Measurements from ENCODE around the gene EXTL2.

The EXTL2 gene

GRCh38 chr1:100904528-100904927 lies 9.9 kb upstream of the EXTL2 start:
- Histone ChIP-seq H4K91ac (ENCODE audit: low read depth, low read length, poor library complexity) (no peak overlapping the region), H3K36me3 (replicated peaks in 1 of 2; ENCODE audit: control insufficient read depth in 2 of 2, insufficient read depth in 2 of 2, low read length in 2 of 2) (peaks cover 7 to 100% of the 10 kb centered on the region in 2 donors), H2BK15ac (ENCODE audit: low read length) (no peak overlapping the region), H3K23ac (ENCODE audit: low read depth, low read length, poor library complexity) (no peak overlapping the region), H3K14ac (ENCODE audit: low read length) (no peak overlapping the region), H2BK12ac (ENCODE audit: low read length) (no peak overlapping the region), H2BK120ac (ENCODE audit: low read depth, low read length) (no peak overlapping the region), H4K8ac (ENCODE audit: low read depth, low read length) (no peak overlapping the region), H3K9me3 (replicated peaks in 1 of 2; ENCODE audit: control insufficient read depth in 2 of 2, insufficient read depth in 1 of 2, low read depth in 1 of 2, low read length in 2 of 2) (peaks cover 3 to 23% of the 10 kb centered on the region in 2 donors), H2BK5ac (ENCODE audit: low read length) (no peak overlapping the region), H3K4ac (ENCODE audit: low read length) (no peak overlapping the region), H2AFZ (ENCODE audit: low read length) (no peak overlapping the region), H2AK5ac (ENCODE audit: low read depth, low read length) (no peak overlapping the region), H3K4me1 (ENCODE audit: control insufficient read depth in 2 of 2, insufficient read depth in 1 of 2, low read depth in 1 of 2, low read length in 2 of 2) (peaks cover 0 to 4% of the 10 kb centered on the region in 2 donors), H3K79me1 (ENCODE audit: low read depth, low read length) (peaks cover 5% of the 10 kb centered on the region), H3K9ac (ENCODE audit: low read depth, low read length, poor library complexity) (no peak overlapping the region), H3K27ac (replicated peaks; ENCODE audit: low read length) (no peak overlapping the region), H3K27me3 (ENCODE audit: control insufficient read depth in 3 of 3, insufficient read depth in 3 of 3, low read depth in 1 of 3, low read length in 3 of 3) (no peaks in the 10 kb centered on the region), H3K18ac (ENCODE audit: low read length) (no peak overlapping the region), H3K4me2 (ENCODE audit: insufficient read depth, low read length, poor library complexity, severe bottlenecking) (no peak overlapping the region), H3K4me3 (ENCODE audit: low read length in 2 of 2) (no peak overlapping the region)
- no peak for DNase-seq (ENCODE audit: low spot score)
- no CpG with 5 or more reads among the region's 2 CpGs for WGBS, 2 donors (ENCODE audit: extremely low coverage in 2 of 2, insufficient read length in 2 of 2, insufficient replicate concordance in 1 of 2)

- Histone ChIP-seq H2BK15ac (ENCODE audit: low read length) (no peak overlapping the region), H4K91ac (ENCODE audit: low read depth, low read length, poor library complexity) (no peak overlapping the region), H3K4me1 (ENCODE audit: control insufficient read depth in 2 of 2, insufficient read depth in 1 of 2, low read depth in 1 of 2, low read length in 2 of 2) (peaks cover 0 to 4% of the 10 kb centered on the region in 2 donors), H2BK5ac (ENCODE audit: low read length) (no peak overlapping the region), H3K27ac (replicated peaks; ENCODE audit: low read length) (no peak overlapping the region), H2BK120ac (ENCODE audit: low read depth, low read length) (no peak overlapping the region), H3K4ac (ENCODE audit: low read length) (no peak overlapping the region), H3K27me3 (ENCODE audit: control insufficient read depth in 3 of 3, insufficient read depth in 3 of 3, low read depth in 1 of 3, low read length in 3 of 3) (no peaks in the 10 kb centered on the region), H3K4me3 (ENCODE audit: low read length in 2 of 2) (no peak overlapping the region), H3K23ac (ENCODE audit: low read depth, low read length, poor library complexity) (no peak overlapping the region), H2BK12ac (ENCODE audit: low read length) (no peak overlapping the region), H2AK5ac (ENCODE audit: low read depth, low read length) (no peak overlapping the region), H3K36me3 (replicated peaks in 1 of 2; ENCODE audit: control insufficient read depth in 2 of 2, insufficient read depth in 2 of 2, low read length in 2 of 2) (peaks cover 9 to 100% of the 10 kb centered on the region in 2 donors), H3K4me2 (ENCODE audit: insufficient read depth, low read length, poor library complexity, severe bottlenecking) (no peak overlapping the region), H3K79me1 (ENCODE audit: low read depth, low read length) (peaks cover 5% of the 10 kb centered on the region), H3K9me3 (replicated peaks in 1 of 2; ENCODE audit: control insufficient read depth in 2 of 2, insufficient read depth in 1 of 2, low read depth in 1 of 2, low read length in 2 of 2) (peaks cover 3 to 23% of the 10 kb centered on the region in 2 donors), H3K9ac (ENCODE audit: low read depth, low read length, poor library complexity) (no peak overlapping the region), H2AFZ (ENCODE audit: low read length) (no peak overlapping the region), H3K14ac (ENCODE audit: low read length) (no peak overlapping the region), H3K18ac (ENCODE audit: low read length) (no peak overlapping the region), H4K8ac (ENCODE audit: low read depth, low read length) (no peak overlapping the region)
- DNase-seq (ENCODE audit: low spot score): no peak
- no CpG with 5 or more reads among the region's 1 CpG for WGBS, 2 donors (ENCODE audit: extremely low coverage in 2 of 2, insufficient read length in 2 of 2, insufficient replicate concordance in 1 of 2)
Measured at GRCh38 chr1:100903777-100904176, 9.1 kb upstream of the EXTL2 start.

DNA sequence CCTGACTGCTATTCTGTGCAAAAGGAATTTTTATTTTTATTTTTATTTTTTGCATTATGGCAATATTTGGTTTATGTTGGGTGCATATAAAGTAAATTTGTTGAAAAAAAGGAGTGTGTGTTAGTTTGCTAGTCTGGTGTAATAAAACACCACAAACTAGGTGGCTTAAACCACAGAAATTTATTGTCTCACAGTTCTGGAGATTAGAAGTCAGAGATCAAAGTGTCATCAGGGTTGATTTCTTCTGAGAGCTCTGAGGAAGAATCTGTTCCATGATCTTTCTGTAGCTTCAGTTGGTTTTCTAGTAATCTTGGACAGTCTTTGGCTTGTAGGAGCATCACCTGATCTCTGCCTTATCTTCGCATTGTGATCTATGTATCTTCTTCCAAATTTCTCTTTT lies 7.7 kb upstream of the EXTL2 start:
- H3K4me1 ChIP-seq (ENCODE audit: control insufficient read depth in 2 of 2, insufficient read depth in 1 of 2, low read depth in 1 of 2, low read length in 2 of 2): peaks cover 3 to 4% of the 10 kb centered on the region in 2 donors
- no peak overlapping the region for H4K8ac ChIP-seq (ENCODE audit: low read depth, low read length)
- H3K4me3 ChIP-seq (ENCODE audit: low read length in 2 of 2): no peak overlapping the region
- no peak for DNase-seq (ENCODE audit: low spot score)
- H3K27me3 ChIP-seq (ENCODE audit: control insufficient read depth in 3 of 3, insufficient read depth in 3 of 3, low read depth in 1 of 3, low read length in 3 of 3): no peaks in the 10 kb centered on the region
- no peak overlapping the region for H2BK5ac ChIP-seq (ENCODE audit: low read length)
- no CpG with 5 or more reads among the region's 1 CpG for WGBS, 2 donors (ENCODE audit: extremely low coverage in 2 of 2, insufficient read length in 2 of 2, insufficient replicate concordance in 1 of 2)
- no peak overlapping the region for H2BK15ac ChIP-seq (ENCODE audit: low read length)
- no peak overlapping the region for H3K14ac ChIP-seq (ENCODE audit: low read length)
- H3K36me3 ChIP-seq (replicated peaks in 1 of 2; ENCODE audit: control insufficient read depth in 2 of 2, insufficient read depth in 2 of 2, low read length in 2 of 2): peaks cover 7 to 100% of the 10 kb centered on the region in 2 donors
- peaks cover 5% of the 10 kb centered on the region for H3K79me1 ChIP-seq (ENCODE audit: low read depth, low read length)
- H3K9ac ChIP-seq (ENCODE audit: low read depth, low read length, poor library complexity): no peak overlapping the region
- H4K91ac ChIP-seq (ENCODE audit: low read depth, low read length, poor library complexity): no peak overlapping the region
- no peak overlapping the region for H3K27ac ChIP-seq (replicated peaks; ENCODE audit: low read length)
- no peak overlapping the region for H2AFZ ChIP-seq (ENCODE audit: low read length)
- H2BK12ac ChIP-seq (ENCODE audit: low read length): no peak overlapping the region
- no peak overlapping the region for H3K4ac ChIP-seq (ENCODE audit: low read length)
- H3K4me2 ChIP-seq (ENCODE audit: insufficient read depth, low read length, poor library complexity, severe bottlenecking): no peak overlapping the region
- peaks cover 3 to 23% of the 10 kb centered on the region in 2 donors for H3K9me3 ChIP-seq (replicated peaks in 1 of 2; ENCODE audit: control insufficient read depth in 2 of 2, insufficient read depth in 1 of 2, low read depth in 1 of 2, low read length in 2 of 2)
- no peak overlapping the region for H3K18ac ChIP-seq (ENCODE audit: low read length)
- H2BK120ac ChIP-seq (ENCODE audit: low read depth, low read length): no peak overlapping the region
- no peak overlapping the region for H2AK5ac ChIP-seq (ENCODE audit: low read depth, low read length)
- H3K23ac ChIP-seq (ENCODE audit: low read depth, low read length, poor library complexity): no peak overlapping the region

GRCh38 chr1:100896481-100896982 lies 1.9 kb upstream of the EXTL2 start:
- H2BK120ac ChIP-seq (ENCODE audit: low read depth, low read length): no peak overlapping the region
- H2BK15ac ChIP-seq (ENCODE audit: low read length): no peak overlapping the region
- H3K23ac ChIP-seq (ENCODE audit: low read depth, low read length, poor library complexity): no peak overlapping the region
- peaks cover 7 to 57% of the 10 kb centered on the region in 2 donors for H3K36me3 ChIP-seq (replicated peaks in 1 of 2; ENCODE audit: control insufficient read depth in 2 of 2, insufficient read depth in 2 of 2, low read length in 2 of 2)
- H3K4me1 ChIP-seq (ENCODE audit: control insufficient read depth in 2 of 2, insufficient read depth in 1 of 2, low read depth in 1 of 2, low read length in 2 of 2): peaks cover 0 to 10% of the 10 kb centered on the region in 2 donors
- peak overlapping the region; percentile 82 for H3K9ac ChIP-seq (ENCODE audit: low read depth, low read length, poor library complexity)
- peaks cover 0 to 10% of the 10 kb centered on the region in 2 donors for H3K9me3 ChIP-seq (replicated peaks in 1 of 2; ENCODE audit: control insufficient read depth in 2 of 2, insufficient read depth in 1 of 2, low read depth in 1 of 2, low read length in 2 of 2)
- no peak overlapping the region for H4K91ac ChIP-seq (ENCODE audit: low read depth, low read length, poor library complexity)
- peak overlapping the region; percentile 82 for H3K4me2 ChIP-seq (ENCODE audit: insufficient read depth, low read length, poor library complexity, severe bottlenecking)
- no peak overlapping the region for H2AK5ac ChIP-seq (ENCODE audit: low read depth, low read length)
- H3K4me3 ChIP-seq (ENCODE audit: low read length in 2 of 2): peak overlapping the region; percentile 93 to 97
- peak overlapping the region; percentile 97 for H2AFZ ChIP-seq (ENCODE audit: low read length)
- no peak overlapping the region for H3K14ac ChIP-seq (ENCODE audit: low read length)
- no peak overlapping the region for H3K27ac ChIP-seq (replicated peaks; ENCODE audit: low read length)
- H3K79me1 ChIP-seq (ENCODE audit: low read depth, low read length): peaks cover 3% of the 10 kb centered on the region
- no peak overlapping the region for H2BK12ac ChIP-seq (ENCODE audit: low read length)
- no peak for DNase-seq (ENCODE audit: low spot score)
- H2BK5ac ChIP-seq (ENCODE audit: low read length): no peak overlapping the region
- no peaks in the 10 kb centered on the region for H3K27me3 ChIP-seq (ENCODE audit: control insufficient read depth in 3 of 3, insufficient read depth in 3 of 3, low read depth in 1 of 3, low read length in 3 of 3)
- H3K18ac ChIP-seq (ENCODE audit: low read length): no peak overlapping the region
- no peak overlapping the region for H3K4ac ChIP-seq (ENCODE audit: low read length)
- no peak overlapping the region for H4K8ac ChIP-seq (ENCODE audit: low read depth, low read length)
- no CpG with 5 or more reads among the region's 12 CpGs for WGBS, 2 donors (ENCODE audit: extremely low coverage in 2 of 2, insufficient read length in 2 of 2, insufficient replicate concordance in 1 of 2)

Measured in neuronal stem cell (in vitro differentiated cells).